Naive B cell (primary cell): Measurements from ENCODE around the gene DLGAP4. TPM values are rescaled to one million over a fixed set of nuclear protein-coding genes. Genes with fewer than 3 reads are reported as not detected.

Experiments used
- ATAC-seq, 2 donors: fragments of 150-1000 bp; cut with Tn5 transposase; 2 replicates each; pipeline ENCODE4 v1.10.0; 2021; ENCODE audit warnings: low read depth in 2 of 2, mild to moderate bottlenecking in 2 of 2, moderate library complexity in 2 of 2
- DNase-seq: peaks from one replicate; pipeline ENCODE4 v3.0.0; 2022
- H3K27ac Mint-ChIP-seq, 6 donors: one replicate each; pipeline ENCODE4 v1.8.0; 2020 to 2022; ENCODE audit warnings: mild to moderate bottlenecking in 6 of 6, mixed read lengths in 6 of 6, moderate library complexity in 5 of 6, inconsistent platforms in 2 of 6
- H3K27me3 Mint-ChIP-seq, 3 donors: one replicate each; pipeline ENCODE4 v1.8.0; 2021 to 2022; ENCODE audit warnings: mixed read lengths in 3 of 3, mild to moderate bottlenecking in 1 of 3
- H3K36me3 Mint-ChIP-seq, 2 donors: one replicate each; pipeline ENCODE4 v1.8.0; 2020 to 2022; ENCODE audit warnings: mixed read lengths in 2 of 2, inconsistent platforms in 1 of 2, mild to moderate bottlenecking in 1 of 2
- H3K4me1 Mint-ChIP-seq, 3 donors: one replicate each; pipeline ENCODE4 v1.8.0; 2020 to 2022; ENCODE audit warnings: mixed read lengths in 3 of 3, inconsistent platforms in 1 of 3, mild to moderate bottlenecking in 1 of 3, moderate library complexity in 1 of 3
- H3K4me3 Mint-ChIP-seq, 8 donors: one replicate each; pipeline ENCODE4 v1.8.0; 2020 to 2022; ENCODE audit warnings: mild to moderate bottlenecking in 8 of 8, mixed read lengths in 8 of 8, moderate library complexity in 8 of 8, inconsistent platforms in 2 of 8
- H3K9me3 Mint-ChIP-seq, 7 donors: one replicate each; pipeline ENCODE4 v1.8.0; 2020 to 2022; ENCODE audit warnings: mixed read lengths in 7 of 7, mild to moderate bottlenecking in 5 of 7, inconsistent platforms in 2 of 7, moderate library complexity in 1 of 7
- polyA plus RNA-seq, 6 donors: library from polyadenylated mRNA; unstranded; fragments of 300-500 nt; fragmentation: Illumina TruSeq; gene quantifications; one replicate each; pipeline ENCODE4 v1.2.3, GENCODE V29; 2021; ENCODE audit warnings: low read depth in 6 of 6

DLGAP4 gene
- polyA plus RNA-seq, 6 donors from 2014 or later: 15.3 to 35.5 (median 21.1) TPM

GRCh38 chr20:36538026-36538722 is 232.0 kb downstream of the DLGAP4 start:
- Mint-ChIP-seq H3K4me1 (peaks cover 0 to 10% (median 0%) of the 10 kb centered on the region in 3 donors), H3K27ac (no peak overlapping the region), H3K4me3 (peak overlapping the region in 1 of 8 donors; percentile 5), H3K27me3 (no peaks in the 10 kb centered on the region), H3K36me3 (no peaks in the 10 kb centered on the region), H3K9me3 (no peaks in the 10 kb centered on the region)
- ATAC-seq: no peak
- DNase-seq: no peak

- H3K4me3 Mint-ChIP-seq: peak overlapping the region; percentile 10 to 77 (median 55)
- H3K4me1 Mint-ChIP-seq: peaks cover 0 to 11% (median 0%) of the 10 kb centered on the region in 3 donors
- no peaks in the 10 kb centered on the region for H3K36me3 Mint-ChIP-seq
- ATAC-seq (no peak), DNase-seq (no peak)
- no peaks in the 10 kb centered on the region for H3K27me3 Mint-ChIP-seq
- H3K27ac Mint-ChIP-seq: peak overlapping the region in 1 of 6 donors; percentile 47
- H3K9me3 Mint-ChIP-seq: no peaks in the 10 kb centered on the region
These were observed 234.5 kb downstream of the DLGAP4 start for GRCh38 chr20:36540551-36541211.

- Mint-ChIP-seq H3K4me3 (peak within 1 kb of the TSS; percentile 28 to 77 (median 65)), H3K36me3 (no peaks in the 10 kb centered on the region), H3K27ac (peak within 1 kb of the TSS in 1 of 6 donors; percentile 47), H3K9me3 (no peaks in the 10 kb centered on the region), H3K4me1 (peaks cover 0 to 14% (median 6%) of the 10 kb centered on the region in 3 donors), H3K27me3 (no peaks in the 10 kb centered on the region)
- ATAC-seq (peak; percentile 46 to 56), DNase-seq (peak; percentile 18)
These were observed 235.2 kb downstream of the DLGAP4 start, which contains the start of gene MYL9 for GRCh38 chr20:36541227-36541767. Gene MYL9 (plus strand): TSS chr20:36541519. CDS start chr20:36544885, 3,366 bp downstream.

DNA sequence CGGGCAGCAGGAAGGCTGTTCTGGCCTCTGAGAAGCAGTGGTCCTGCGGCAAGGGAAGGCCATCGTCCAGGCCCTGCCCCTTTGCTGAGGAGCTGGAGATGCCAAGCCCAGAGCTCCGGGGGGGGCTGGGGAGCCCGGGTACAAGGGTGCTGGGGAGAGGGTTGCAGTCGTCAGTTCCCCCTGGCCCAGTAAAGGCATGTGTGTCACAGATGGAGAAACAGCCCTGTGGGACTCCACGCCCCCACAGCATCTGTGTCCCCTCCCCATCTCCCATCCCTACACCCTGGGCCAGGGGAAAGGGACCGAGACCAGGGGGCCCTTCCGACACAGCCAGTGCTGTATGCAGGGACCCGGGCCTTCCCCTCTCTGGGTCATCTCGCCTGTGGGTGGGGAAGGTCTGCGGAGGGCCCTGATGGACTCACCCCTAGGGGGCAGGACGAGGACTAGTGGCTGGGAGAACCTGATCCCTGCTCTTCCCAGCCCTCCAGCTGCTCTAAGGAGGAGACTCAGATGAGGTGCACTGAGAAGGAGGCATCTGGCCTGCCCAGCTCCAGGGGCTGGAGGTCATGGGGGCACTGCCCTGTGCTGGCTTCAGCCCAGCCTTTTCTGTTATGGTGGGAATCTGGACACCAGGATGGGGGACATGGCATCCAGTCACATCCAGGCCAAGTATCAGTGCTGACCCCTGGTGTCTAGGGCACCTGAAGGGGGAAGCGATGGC is 235.8 kb downstream of the DLGAP4 start:
- peak overlapping the region in 7 of 8 donors; percentile 41 to 73 (median 61) for H3K4me3 Mint-ChIP-seq
- H3K9me3 Mint-ChIP-seq: no peaks in the 10 kb centered on the region
- H3K27ac Mint-ChIP-seq: peak overlapping the region in 1 of 6 donors; percentile 37
- no peak for DNase-seq
- ATAC-seq: peak; percentile 6 to 13
- no peaks in the 10 kb centered on the region for H3K27me3 Mint-ChIP-seq
- H3K36me3 Mint-ChIP-seq: no peaks in the 10 kb centered on the region
- peaks cover 0 to 14% (median 6%) of the 10 kb centered on the region in 3 donors for H3K4me1 Mint-ChIP-seq

- DNase-seq (no peak), ATAC-seq (no peak)
- H3K4me3 Mint-ChIP-seq: peak overlapping the region in 4 of 8 donors; percentile 5 to 72 (median 24)
- H3K27me3 Mint-ChIP-seq: no peaks in the 10 kb centered on the region
- H3K9me3 Mint-ChIP-seq: no peaks in the 10 kb centered on the region
- peaks cover 0 to 14% (median 6%) of the 10 kb centered on the region in 3 donors for H3K4me1 Mint-ChIP-seq
- H3K27ac Mint-ChIP-seq: peak overlapping the region in 1 of 6 donors; percentile 16
- no peaks in the 10 kb centered on the region for H3K36me3 Mint-ChIP-seq
These were observed 236.5 kb downstream of the DLGAP4 start for GRCh38 chr20:36542516-36543183.

- peak overlapping the region in 1 of 8 donors; percentile 77 for H3K4me3 Mint-ChIP-seq
These were observed 237.3 kb downstream of the DLGAP4 start for GRCh38 chr20:36543184-36544133.

DNA sequence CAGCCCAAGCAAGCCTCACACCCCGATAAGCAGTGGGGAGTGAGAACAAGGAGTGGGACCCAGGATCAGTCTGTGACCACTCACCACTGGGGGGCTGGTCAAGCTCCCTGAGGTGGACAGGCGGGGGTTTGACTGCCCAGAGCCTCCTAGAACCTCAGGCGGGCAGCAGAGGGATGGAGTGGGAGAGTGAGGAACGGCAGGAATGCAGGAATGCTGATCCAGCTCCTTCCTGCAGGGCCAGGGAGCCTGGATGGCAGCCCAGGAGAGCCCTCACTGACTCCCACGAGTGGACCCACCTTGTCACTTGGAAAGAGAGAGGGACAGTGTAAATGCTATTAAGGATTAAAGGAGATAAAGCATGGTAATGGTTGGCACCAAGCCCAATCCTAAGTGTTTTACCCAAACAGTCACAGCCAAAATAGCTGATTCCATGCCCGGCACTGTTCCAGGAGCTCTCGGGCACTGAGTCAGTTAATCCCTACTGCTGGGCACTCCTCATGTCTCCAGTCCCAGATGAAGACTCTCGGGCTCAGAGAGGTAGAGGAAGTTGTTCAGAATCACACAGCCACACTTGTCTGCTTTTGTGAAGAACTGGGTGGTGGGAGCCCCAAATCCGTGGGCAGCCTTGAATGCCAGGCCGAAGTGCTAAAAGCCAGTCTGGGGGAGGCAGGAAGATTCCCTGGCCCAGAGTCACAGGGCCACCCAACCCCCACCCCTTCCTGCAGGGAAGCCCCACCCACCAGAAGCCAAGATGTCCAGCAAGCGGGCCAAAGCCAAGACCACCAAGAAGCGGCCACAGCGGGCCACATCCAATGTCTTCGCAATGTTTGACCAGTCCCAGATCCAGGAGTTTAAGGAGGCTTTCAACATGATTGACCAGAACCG is 238.2 kb downstream of the DLGAP4 start:
- ATAC-seq: no peak
- Mint-ChIP-seq H3K36me3 (no peaks in the 10 kb centered on the region), H3K9me3 (no peaks in the 10 kb centered on the region), H3K4me3 (peak overlapping the region in 2 of 8 donors; percentile 57 to 77), H3K27me3 (no peaks in the 10 kb centered on the region), H3K27ac (peak overlapping the region in 2 of 6 donors; percentile 42 to 56), H3K4me1 (peaks cover 0 to 14% (median 10%) of the 10 kb centered on the region in 3 donors)
- no peak for DNase-seq

More at GRCh38 chr20:36543184-36544133, 237.3 kb downstream of the DLGAP4 start:
- peak overlapping the region in 2 of 6 donors; percentile 42 to 56 for H3K27ac Mint-ChIP-seq
- H3K36me3 Mint-ChIP-seq: no peaks in the 10 kb centered on the region
- H3K9me3 Mint-ChIP-seq: no peaks in the 10 kb centered on the region
- H3K4me1 Mint-ChIP-seq: peaks cover 0 to 14% (median 9%) of the 10 kb centered on the region in 3 donors
- H3K27me3 Mint-ChIP-seq: no peaks in the 10 kb centered on the region
- DNase-seq: no peak
- no peak for ATAC-seq

- H3K4me3 Mint-ChIP-seq: no peak overlapping the region
- H3K27ac Mint-ChIP-seq: peak overlapping the region in 1 of 6 donors; percentile 79
- DNase-seq: no peak
These were observed 240.1 kb downstream of the DLGAP4 start for GRCh38 chr20:36546111-36546736.

GRCh38 chr20:36547186-36548005 is 241.3 kb downstream of the DLGAP4 start:
- Mint-ChIP-seq H3K27ac (peak overlapping the region in 2 of 6 donors; percentile 47 to 93), H3K4me3 (no peak overlapping the region), H3K4me1 (peaks cover 0 to 10% (median 6%) of the 10 kb centered on the region in 3 donors), H3K36me3 (no peaks in the 10 kb centered on the region), H3K27me3 (no peaks in the 10 kb centered on the region), H3K9me3 (no peaks in the 10 kb centered on the region)
- no peak for ATAC-seq
- no peak for DNase-seq

More at GRCh38 chr20:36546111-36546736, 240.1 kb downstream of the DLGAP4 start:
- Mint-ChIP-seq H3K27me3 (no peaks in the 10 kb centered on the region), H3K36me3 (no peaks in the 10 kb centered on the region), H3K9me3 (no peaks in the 10 kb centered on the region), H3K4me1 (peaks cover 0 to 10% (median 9%) of the 10 kb centered on the region in 3 donors)
- ATAC-seq: no peak

DNA sequence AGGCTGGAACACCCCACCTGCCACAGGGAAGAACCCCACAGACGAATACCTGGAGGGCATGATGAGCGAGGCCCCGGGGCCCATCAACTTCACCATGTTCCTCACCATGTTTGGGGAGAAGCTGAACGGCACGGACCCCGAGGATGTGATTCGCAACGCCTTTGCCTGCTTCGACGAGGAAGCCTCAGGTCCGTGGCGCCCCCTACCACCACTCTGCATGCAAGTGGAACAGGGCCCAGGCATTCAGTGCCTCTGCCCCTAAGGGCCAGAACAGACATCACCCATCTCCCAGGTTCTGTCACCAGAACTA is 241.8 kb downstream of the DLGAP4 start:
- Mint-ChIP-seq H3K27me3 (no peaks in the 10 kb centered on the region), H3K27ac (peak overlapping the region in 1 of 6 donors; percentile 38), H3K4me3 (no peak overlapping the region), H3K36me3 (no peaks in the 10 kb centered on the region), H3K9me3 (no peaks in the 10 kb centered on the region), H3K4me1 (peaks cover 0 to 10% (median 6%) of the 10 kb centered on the region in 3 donors)
- DNase-seq: no peak
- no peak for ATAC-seq
